ENCODE results near the gene SLC17A8.

DNA sequence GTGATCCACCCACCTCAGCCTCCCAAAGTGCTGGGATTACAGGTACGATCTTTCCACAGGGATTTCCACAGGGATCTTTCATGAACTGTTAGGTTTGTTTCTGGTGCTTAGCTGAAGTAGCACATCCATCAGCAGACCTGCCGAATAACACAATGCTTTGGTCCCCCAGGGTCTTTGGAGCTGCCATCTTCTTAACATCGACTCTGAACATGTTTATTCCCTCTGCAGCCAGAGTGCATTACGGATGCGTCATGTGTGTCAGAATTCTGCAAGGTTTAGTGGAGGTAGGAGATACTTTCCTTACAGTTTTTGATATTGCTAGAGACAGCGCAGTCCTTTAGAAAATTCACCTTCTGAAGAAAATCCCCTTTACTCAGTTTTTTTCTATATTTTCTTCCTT is 36.3 kb downstream of the SLC17A8 start:
- no peak for TF ChIP-seq POLR2A (IDR thresholded peaks at IDR 0.05; ENCODE audit: extremely low read depth, insufficient read length)
- TF ChIP-seq, protein P1, sequence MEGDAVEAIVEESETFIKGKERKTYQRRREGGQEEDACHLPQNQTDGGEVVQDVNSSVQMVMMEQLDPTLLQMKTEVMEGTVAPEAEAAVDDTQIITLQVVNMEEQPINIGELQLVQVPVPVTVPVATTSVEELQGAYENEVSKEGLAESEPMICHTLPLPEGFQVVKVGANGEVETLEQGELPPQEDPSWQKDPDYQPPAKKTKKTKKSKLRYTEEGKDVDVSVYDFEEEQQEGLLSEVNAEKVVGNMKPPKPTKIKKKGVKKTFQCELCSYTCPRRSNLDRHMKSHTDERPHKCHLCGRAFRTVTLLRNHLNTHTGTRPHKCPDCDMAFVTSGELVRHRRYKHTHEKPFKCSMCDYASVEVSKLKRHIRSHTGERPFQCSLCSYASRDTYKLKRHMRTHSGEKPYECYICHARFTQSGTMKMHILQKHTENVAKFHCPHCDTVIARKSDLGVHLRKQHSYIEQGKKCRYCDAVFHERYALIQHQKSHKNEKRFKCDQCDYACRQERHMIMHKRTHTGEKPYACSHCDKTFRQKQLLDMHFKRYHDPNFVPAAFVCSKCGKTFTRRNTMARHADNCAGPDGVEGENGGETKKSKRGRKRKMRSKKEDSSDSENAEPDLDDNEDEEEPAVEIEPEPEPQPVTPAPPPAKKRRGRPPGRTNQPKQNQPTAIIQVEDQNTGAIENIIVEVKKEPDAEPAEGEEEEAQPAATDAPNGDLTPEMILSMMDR (IDR thresholded peaks at IDR 0.05; ENCODE audit: low read depth, low read length) = no peak

All from NB4 (cell line).